ENCODE measurements around the gene RAPGEF1.
A peak's percentile ranks its signal among the peaks of the same experiment; 100 is the strongest.

RAPGEF1 gene

DNA sequence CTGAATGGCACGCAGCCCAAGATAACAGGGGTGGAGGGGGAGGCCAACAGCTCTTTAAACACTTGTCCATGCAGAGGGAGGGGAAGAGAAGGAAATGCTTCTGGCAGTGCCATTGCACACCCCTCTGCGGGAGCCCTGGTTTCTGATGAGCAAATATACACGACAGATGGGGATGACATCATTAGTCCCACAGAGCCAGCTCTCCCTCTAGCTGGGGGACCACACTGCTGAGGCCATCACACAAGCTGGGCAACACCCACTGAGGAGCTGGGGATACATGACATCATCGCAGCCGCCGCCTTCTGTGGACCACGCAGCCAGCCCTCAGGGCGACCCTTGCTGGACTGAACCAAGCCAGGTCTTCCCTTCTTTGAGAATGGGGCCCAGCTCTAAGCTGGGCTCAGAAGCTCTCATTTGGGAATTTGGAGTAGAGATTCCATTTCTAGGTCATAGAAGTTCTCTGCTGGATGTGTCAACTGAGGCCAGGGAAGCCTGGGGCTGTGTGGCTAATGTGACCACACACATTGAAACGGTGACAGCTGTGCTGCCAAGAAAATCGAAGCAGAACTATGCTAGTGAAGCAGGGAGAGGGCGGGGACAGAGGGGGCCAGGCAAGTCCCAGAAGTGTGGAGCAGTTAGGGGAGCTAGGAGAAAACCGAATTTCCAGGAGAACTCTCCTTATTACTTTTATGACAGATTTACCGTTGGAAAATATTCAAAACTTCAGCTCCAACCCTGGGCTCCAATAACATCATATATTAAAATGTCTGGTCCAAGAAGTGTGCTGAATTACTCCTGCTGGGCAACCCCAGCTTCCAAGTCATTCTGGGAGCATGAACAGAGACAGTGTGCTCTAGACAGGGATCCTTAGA lies 115.0 kb downstream of the RAPGEF1 start (continued):
- TF ChIP-seq, protein P1, sequence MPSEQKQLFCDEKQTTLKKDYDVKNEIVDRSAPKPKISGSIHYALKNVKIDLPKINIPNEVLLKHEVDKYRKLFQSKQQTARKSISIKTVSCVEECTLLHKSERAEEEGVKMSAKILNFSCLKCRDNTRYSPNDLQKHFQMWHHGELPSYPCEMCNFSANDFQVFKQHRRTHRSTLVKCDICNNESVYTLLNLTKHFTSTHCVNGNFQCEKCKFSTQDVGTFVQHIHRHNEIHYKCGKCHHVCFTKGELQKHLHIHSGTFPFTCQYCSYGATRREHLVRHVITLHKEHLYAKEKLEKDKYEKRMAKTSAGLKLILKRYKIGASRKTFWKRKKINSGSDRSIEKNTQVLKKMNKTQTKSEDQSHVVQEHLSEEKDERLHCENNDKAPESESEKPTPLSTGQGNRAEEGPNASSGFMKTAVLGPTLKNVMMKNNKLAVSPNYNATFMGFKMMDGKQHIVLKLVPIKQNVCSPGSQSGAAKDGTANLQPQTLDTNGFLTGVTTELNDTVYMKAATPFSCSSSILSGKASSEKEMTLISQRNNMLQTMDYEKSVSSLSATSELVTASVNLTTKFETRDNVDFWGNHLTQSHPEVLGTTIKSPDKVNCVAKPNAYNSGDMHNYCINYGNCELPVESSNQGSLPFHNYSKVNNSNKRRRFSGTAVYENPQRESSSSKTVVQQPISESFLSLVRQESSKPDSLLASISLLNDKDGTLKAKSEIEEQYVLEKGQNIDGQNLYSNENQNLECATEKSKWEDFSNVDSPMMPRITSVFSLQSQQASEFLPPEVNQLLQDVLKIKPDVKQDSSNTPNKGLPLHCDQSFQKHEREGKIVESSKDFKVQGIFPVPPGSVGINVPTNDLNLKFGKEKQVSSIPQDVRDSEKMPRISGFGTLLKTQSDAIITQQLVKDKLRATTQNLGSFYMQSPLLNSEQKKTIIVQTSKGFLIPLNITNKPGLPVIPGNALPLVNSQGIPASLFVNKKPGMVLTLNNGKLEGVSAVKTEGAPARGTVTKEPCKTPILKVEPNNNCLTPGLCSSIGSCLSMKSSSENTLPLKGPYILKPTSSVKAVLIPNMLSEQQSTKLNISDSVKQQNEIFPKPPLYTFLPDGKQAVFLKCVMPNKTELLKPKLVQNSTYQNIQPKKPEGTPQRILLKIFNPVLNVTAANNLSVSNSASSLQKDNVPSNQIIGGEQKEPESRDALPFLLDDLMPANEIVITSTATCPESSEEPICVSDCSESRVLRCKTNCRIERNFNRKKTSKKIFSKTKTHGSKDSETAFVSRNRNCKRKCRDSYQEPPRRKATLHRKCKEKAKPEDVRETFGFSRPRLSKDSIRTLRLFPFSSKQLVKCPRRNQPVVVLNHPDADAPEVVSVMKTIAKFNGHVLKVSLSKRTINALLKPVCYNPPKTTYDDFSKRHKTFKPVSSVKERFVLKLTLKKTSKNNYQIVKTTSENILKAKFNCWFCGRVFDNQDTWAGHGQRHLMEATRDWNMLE (tag by site-specific recombination; conservative IDR thresholded peaks at IDR 0.05; ENCODE audit: low read depth) = 0 out of 2 replicates have a peak, but pooled peaks have one; percentile 12
- TF ChIP-seq ZIC2 (tag by site-specific recombination; IDR thresholded peaks at IDR 0.05) (peak; percentile 97), ZNF302 (tag by site-specific recombination; IDR thresholded peaks at IDR 0.05; ENCODE audit: low read depth) (no peak), ZNF324 (tag by site-specific recombination; IDR thresholded peaks at IDR 0.05) (0 out of 2 replicates have a peak, but pooled peaks have one; percentile 56), MYNN (tag by site-specific recombination; IDR thresholded peaks at IDR 0.05; ENCODE audit: borderline replicate concordance) (no peak), KLF8 (tag by site-specific recombination; IDR thresholded peaks at IDR 0.05) (0 out of 2 replicates have a peak, but pooled peaks have one; percentile 16), ZNF596 (tag by site-specific recombination; IDR thresholded peaks at IDR 0.05) (no peak), ZNF473 (tag by site-specific recombination; IDR thresholded peaks at IDR 0.05) (no peak), ZBTB17 (tag by site-specific recombination; IDR thresholded peaks at IDR 0.05) (no peak), KLF10 (tag by site-specific recombination; IDR thresholded peaks at IDR 0.05) (peak; percentile 81), ZNF23 (tag by site-specific recombination; IDR thresholded peaks at IDR 0.05; ENCODE audit: borderline replicate concordance) (no peak), ZNF394 (tag by site-specific recombination; IDR thresholded peaks at IDR 0.05; ENCODE audit: borderline replicate concordance) (peak; percentile 44; the same call in 1 of the 2 replicates), GLI2 (tag by site-specific recombination; IDR thresholded peaks at IDR 0.05; ENCODE audit: borderline replicate concordance, low read depth) (no peak), ZNF366 (tag by site-specific recombination; conservative IDR thresholded peaks at IDR 0.05) (peak; percentile 81), GLIS1 (tag by site-specific recombination; IDR thresholded peaks at IDR 0.05) (peak; percentile 97), ZNF514 (tag by site-specific recombination; IDR thresholded peaks at IDR 0.05) (no peak), ZNF555 (tag by site-specific recombination; conservative IDR thresholded peaks at IDR 0.05) (no peak), KLF16 (tag by site-specific recombination; IDR thresholded peaks at IDR 0.05) (peak; percentile 54; the same call in 1 of the 2 replicates), ZNF629 (tag by site-specific recombination; IDR thresholded peaks at IDR 0.05) (peak; percentile 95)
- TF ChIP-seq, protein P2, sequence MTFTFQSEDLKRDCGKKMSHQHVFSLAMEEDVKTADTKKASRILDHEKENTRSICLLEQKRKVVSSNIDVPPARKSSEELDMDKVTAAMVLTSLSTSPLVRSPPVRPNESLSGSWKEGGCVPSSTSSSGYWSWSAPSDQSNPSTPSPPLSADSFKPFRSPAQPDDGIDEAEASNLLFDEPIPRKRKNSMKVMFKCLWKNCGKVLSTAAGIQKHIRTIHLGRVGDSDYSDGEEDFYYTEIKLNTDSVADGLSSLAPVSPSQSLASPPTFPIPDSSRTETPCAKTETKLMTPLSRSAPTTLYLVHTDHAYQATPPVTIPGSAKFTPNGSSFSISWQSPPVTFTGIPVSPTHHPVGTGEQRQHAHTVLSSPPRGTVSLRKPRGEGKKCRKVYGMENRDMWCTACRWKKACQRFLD (tag by site-specific recombination; IDR thresholded peaks at IDR 0.05) = no peak
- TF ChIP-seq, protein P3, sequence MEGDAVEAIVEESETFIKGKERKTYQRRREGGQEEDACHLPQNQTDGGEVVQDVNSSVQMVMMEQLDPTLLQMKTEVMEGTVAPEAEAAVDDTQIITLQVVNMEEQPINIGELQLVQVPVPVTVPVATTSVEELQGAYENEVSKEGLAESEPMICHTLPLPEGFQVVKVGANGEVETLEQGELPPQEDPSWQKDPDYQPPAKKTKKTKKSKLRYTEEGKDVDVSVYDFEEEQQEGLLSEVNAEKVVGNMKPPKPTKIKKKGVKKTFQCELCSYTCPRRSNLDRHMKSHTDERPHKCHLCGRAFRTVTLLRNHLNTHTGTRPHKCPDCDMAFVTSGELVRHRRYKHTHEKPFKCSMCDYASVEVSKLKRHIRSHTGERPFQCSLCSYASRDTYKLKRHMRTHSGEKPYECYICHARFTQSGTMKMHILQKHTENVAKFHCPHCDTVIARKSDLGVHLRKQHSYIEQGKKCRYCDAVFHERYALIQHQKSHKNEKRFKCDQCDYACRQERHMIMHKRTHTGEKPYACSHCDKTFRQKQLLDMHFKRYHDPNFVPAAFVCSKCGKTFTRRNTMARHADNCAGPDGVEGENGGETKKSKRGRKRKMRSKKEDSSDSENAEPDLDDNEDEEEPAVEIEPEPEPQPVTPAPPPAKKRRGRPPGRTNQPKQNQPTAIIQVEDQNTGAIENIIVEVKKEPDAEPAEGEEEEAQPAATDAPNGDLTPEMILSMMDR (tag by site-specific recombination; IDR thresholded peaks at IDR 0.05) = no peak
- TF ChIP-seq, protein P4, sequence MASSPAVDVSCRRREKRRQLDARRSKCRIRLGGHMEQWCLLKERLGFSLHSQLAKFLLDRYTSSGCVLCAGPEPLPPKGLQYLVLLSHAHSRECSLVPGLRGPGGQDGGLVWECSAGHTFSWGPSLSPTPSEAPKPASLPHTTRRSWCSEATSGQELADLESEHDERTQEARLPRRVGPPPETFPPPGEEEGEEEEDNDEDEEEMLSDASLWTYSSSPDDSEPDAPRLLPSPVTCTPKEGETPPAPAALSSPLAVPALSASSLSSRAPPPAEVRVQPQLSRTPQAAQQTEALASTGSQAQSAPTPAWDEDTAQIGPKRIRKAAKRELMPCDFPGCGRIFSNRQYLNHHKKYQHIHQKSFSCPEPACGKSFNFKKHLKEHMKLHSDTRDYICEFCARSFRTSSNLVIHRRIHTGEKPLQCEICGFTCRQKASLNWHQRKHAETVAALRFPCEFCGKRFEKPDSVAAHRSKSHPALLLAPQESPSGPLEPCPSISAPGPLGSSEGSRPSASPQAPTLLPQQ (tag by site-specific recombination; IDR thresholded peaks at IDR 0.05) = peak; percentile 81
- TF ChIP-seq, protein P5, sequence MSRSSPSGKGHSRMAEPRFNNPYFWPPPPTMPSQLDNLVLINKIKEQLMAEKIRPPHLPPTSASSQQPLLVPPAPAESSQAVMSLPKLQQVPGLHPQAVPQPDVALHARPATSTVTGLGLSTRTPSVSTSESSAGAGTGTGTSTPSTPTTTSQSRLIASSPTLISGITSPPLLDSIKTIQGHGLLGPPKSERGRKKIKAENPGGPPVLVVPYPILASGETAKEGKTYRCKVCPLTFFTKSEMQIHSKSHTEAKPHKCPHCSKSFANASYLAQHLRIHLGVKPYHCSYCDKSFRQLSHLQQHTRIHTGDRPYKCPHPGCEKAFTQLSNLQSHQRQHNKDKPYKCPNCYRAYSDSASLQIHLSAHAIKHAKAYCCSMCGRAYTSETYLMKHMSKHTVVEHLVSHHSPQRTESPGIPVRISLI (tag by site-specific recombination; IDR thresholded peaks at IDR 0.05) = no peak
- TF ChIP-seq, protein P6, sequence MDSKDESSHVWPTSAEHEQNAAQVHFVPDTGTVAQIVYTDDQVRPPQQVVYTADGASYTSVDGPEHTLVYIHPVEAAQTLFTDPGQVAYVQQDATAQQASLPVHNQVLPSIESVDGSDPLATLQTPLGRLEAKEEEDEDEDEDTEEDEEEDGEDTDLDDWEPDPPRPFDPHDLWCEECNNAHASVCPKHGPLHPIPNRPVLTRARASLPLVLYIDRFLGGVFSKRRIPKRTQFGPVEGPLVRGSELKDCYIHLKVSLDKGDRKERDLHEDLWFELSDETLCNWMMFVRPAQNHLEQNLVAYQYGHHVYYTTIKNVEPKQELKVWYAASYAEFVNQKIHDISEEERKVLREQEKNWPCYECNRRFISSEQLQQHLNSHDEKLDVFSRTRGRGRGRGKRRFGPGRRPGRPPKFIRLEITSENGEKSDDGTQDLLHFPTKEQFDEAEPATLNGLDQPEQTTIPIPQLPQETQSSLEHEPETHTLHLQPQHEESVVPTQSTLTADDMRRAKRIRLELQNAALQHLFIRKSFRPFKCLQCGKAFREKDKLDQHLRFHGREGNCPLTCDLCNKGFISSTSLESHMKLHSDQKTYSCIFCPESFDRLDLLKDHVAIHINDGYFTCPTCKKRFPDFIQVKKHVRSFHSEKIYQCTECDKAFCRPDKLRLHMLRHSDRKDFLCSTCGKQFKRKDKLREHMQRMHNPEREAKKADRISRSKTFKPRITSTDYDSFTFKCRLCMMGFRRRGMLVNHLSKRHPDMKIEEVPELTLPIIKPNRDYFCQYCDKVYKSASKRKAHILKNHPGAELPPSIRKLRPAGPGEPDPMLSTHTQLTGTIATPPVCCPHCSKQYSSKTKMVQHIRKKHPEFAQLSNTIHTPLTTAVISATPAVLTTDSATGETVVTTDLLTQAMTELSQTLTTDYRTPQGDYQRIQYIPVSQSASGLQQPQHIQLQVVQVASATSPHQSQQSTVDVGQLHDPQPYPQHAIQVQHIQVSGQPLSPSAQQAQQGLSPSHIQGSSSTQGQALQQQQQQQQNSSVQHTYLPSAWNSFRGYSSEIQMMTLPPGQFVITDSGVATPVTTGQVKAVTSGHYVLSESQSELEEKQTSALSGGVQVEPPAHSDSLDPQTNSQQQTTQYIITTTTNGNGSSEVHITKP (tag by site-specific recombination; IDR thresholded peaks at IDR 0.05) = peak; percentile 93
